Inflammatory macrophage treated with lipopolysaccharide for 1 hour (primary cell): Measurements from ENCODE around the gene CACNG1.

Source experiments
- DNase-seq, 2 donors: peaks; one replicate each; pipeline ENCODE4 v3.0.0-alpha.2; 2020 to 2022

CACNG1 gene, protein sequence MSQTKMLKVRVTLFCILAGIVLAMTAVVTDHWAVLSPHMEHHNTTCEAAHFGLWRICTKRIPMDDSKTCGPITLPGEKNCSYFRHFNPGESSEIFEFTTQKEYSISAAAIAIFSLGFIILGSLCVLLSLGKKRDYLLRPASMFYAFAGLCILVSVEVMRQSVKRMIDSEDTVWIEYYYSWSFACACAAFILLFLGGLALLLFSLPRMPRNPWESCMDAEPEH

DNA sequence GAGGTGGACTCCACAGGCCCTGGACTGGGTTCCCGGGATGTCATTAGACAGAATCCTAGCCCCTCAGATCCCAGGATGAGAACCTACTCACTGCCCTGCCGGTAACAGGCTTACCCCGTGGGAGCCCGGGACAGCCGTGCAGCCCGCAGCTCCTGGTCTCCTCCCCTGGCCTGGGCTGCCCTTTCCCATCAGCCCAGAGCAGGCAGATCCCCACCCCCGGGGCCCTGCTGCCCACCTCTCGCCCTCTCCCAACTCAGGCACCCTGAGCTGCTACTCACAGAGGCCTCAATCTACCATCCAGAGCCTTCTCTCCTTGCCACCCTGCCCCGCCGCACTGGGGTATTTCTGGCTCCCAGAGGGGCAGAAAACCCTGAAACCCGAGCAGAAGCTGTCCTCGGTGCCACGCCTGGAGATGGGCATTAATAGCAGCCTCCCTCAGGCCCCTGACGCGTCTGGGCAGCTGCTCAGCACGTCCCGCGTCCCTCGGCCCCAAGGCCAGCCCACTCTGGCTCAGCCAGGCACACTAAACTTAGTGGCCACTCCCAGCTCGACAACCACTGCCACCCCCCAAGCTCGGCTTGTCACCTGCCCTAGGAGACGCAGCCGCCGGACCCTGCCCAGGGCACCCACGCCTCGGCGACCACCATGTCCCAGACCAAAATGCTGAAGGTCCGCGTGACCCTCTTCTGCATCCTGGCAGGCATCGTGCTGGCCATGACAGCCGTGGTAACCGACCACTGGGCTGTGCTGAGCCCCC is at the start of gene CACNG1:
CACNG1 (plus strand) TSS at position 539 of the 757 bp plus-strand sequence; CDS start at position 646, 107 bp downstream.
- no peak for DNase-seq

DNA sequence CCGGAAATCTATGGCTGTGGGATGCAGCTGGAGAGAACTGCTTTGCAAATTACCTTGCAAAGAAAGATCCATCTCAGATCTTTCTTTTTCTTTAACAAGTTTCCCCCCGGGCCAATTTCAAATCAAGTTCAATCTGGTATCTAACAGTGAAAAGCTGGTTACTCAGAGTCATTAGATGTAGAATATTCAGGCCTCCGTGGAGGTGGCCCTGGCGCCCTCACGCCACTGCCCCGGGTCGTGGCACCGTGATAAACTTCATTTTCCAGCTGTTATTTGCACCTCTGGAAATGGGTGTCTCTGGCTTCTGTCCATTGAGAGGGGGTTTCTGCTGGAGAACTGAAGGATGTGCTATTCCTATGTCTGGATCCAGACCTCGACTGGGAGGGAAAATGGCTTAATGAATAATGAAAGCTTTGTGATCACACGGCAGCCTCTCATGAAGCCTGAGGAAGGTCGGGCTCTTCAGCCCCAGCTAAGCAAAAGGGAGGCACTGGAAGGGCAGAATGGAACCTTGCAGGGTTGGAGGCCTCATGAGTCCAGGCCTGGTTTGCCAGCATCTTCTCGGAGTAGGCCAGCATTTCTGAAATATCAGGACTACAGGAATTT is 49.3 kb upstream of the CACNG1 start:
- DNase-seq = no peak

DNA sequence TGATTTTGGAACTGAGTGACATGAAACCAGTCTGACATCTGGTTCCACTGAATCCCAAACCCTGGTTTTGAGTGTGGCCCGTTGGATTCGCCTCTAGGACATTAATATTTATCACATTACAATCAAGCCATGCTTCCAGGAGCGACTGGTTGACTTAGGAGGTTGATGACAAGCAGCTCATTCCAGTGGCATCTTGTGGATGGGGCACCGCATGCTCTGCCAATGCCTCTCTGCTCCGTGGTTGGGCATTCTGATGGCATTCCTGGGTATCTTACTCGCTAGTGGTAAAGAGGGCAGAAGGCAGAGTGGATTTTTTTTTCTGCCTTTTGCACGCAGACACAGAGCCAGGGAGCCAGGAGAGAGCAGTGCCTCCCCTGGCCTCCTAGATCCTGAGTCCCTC is 48.4 kb upstream of the CACNG1 start:
- DNase-seq = no peak

DNA sequence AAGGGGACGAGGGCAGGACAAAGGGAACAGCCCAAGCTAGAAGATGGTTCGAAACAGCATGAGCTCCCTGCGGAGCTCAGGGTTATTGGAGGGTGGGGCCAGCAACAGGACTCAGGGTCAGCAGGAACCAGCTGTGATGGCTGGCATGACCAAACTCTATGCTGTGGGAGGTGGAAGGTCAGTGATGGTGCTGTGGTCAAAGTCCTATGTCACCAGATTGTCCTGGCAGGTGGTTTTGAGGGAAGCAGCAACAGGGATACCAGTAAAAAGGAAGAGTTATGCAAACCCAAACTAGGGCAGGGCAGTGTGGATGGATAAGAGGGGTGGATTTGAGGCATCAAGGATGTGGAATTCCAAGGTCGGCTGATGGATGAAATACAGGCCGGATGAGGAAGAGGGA is 47.4 kb upstream of the CACNG1 start:
- no peak for DNase-seq

DNA sequence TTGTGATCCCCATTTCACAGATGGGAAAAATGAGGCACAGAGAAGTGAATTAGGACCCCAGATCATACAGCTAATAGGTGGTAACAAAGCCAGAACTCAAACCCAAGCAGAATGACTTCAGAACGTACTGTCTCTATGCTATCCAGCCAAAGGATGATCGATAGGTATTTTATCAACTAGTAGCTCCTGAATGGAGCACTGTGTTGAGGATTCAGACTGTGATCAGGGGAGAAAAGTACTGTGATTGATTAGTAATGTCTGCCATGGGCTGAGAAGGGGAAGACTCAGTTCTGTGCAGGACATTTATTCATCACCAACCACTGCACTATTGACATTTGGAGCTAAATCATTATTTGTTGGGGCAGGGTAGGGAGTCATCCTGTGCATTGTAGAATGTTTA is 41.1 kb upstream of the CACNG1 start:
- DNase-seq = no peak

DNA sequence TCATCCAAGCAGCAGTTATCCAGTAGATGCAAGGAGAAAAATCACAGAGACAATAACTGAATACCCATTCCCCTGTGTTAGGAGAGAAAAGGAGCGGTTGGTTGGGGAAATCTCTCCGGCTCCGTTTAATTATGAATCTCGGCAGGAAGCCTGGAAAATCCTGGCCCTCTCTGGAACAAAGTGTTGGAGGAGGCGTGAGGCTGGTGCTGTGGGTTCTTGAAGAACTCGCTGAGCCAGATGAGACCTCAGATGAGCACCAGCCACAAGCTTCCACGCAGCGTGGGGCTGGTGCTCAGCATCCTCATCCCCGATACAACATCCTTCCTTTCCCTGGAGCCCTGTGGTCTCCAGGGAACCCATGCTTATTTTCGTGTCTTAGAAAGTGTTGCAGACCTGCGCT is 40.2 kb upstream of the CACNG1 start:
- DNase-seq = no peak

DNA sequence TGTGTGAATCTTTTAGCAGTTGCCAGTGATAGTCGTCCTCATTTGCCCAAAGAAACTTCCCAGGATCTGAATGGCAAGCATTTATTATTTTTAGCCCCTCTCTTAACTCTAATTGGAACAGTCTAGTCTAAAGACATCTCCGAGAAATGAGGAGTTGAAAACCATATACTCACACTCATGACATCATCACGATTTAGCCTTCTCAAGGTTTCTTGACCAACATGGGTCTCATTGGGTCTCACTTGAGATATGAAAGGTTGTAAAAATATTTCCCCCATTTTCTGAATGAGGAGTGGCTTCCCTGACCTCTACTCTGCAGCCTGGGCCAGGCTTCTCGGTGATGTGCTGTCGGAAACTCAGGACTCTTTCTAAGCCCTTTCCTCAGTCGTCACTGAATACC is 37.1 kb upstream of the CACNG1 start:
- DNase-seq = no peak

DNA sequence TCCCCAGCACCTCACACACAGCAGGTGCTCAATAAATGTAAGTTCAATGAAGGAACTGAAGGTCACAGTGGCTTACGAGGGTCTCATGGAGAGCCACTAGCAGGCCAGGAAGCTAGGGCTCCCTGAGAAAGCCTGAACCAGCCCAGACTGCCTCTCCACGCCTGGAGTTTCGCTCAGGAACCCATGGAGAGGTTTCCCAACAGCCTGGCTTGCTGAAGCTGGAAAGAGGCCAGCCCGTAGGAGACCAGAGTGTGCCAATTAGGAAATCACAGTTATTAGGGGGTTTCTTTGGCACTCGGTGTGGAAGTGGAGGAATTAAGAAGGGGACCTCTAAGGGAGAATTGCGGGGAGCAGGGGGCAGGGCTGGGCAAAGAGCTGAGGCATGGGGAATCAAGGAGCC is 36.3 kb upstream of the CACNG1 start:
- DNase-seq = no peak

DNA sequence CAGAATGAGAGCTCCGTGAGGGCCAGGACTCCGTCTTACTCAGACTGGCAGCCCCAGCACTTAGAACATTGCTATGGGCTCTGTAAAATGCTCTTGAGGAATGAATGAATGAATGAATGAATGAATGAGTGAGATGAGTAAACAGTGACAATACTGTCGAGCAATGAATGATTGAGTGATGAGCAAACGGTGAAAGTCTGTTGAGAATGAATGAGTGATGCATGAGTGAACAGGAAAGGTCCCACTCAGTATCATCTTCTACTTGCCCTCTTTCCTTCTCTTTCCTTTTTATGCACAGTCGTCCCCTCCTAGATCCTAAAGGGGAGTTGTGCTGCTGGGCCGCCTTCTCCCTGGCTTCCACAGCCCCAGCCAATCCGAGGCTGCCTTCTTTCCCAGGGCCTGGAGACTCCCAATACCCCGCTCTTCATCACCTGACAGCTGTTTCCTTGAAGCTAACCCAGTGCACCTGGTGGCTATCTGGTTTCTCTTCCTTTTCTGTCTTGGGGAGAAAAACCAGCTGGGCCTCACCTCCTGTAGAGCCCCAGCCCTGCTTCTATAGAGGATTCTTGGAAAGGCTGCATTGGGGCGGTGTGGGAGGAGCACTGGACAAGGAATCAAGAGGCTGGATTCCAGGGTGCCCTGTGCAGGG is 32.7 kb upstream of the CACNG1 start:
- DNase-seq = no peak

DNA sequence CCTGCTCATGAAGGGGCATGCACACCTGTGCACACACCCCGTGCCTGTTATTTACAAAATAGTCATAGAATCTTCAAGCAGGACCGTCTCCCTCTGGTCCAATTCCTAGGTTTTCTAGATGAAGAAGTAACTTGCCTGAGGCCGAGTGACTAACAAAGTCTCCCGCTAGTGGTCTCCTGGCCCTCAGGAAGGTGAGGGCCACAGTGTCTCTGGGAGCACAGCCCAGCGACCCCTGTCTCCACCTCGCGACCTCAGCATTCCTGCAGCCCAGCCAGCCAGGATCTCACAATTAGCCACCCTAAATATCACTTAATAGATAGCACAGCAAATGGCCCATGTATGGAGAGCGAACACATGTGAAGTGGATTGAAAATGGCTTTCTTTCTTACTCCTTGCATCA is 30.5 kb upstream of the CACNG1 start:
- no peak for DNase-seq

DNA sequence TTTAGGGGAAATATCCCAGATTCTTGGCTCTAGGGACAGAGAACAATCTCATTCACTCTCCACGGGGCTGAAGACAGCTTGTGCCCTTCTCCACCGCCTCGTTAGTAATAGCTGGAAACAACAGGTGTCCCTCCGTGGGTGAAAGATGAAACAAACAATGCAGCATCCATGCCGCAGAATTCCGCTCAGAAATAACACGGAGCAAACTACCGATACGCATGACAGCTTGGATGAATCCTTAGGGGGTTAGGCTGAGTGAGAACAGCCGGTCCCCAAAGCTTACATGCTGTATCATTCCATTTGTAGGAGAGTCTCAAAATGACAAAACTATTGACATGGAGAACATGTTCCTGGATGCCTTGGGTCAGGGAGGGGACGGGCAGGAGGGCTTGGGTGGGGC is 29.4 kb upstream of the CACNG1 start:
- no peak for DNase-seq

DNA sequence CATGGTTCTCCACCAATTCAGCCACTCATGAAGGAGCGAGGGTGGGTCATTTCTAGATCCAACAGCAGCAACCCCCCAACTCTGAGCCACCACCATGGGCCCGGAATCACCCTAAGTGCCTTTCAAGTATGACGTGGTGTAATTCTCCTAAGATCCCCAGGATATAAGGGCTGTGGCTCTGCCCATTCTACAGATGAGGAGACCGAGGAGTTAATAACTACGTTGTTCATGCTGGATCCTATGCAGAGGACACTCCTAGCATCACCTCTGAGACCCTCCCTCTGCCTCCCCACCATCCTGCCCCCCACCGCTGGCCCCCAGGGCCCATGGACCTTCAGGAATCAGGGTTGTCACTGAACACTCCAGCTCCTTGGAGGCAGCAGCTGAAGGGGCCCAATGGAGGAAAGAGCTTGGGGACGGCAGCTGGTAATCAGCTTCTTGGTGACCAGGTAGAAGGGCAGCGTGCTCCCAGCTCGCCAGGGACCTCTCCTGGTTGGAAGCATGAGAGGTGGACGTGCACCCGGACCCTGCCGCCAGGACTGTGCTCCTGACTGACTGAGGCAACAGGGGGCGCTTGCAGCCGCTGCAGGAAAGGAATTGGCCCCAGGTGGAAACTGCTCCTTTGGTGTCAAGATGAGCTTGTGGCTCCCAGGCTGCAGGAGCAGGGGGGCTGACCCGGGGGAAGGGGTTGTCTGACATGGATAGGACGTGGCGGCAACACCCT is 28.2 kb upstream of the CACNG1 start:
- DNase-seq = no peak

DNA sequence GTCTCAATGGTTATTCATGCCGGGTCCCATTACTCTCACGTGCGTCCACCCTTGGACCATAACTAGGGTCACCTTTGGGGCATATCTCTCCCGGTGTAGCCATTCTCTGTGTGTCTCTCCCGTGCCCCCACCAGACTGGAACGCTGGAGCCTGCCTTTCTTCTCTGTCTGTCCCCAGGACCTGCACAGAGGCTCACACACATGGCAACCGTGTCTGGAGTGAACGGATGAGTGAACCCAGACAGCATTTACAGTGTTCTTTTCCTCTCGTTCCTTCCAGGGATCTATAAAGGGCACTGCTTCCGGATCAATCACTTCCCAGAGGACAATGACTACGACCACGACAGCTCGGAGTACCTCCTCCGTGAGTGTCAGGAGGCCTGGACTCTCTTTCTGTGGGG is 26.4 kb upstream of the CACNG1 start:
- DNase-seq = no peak

DNA sequence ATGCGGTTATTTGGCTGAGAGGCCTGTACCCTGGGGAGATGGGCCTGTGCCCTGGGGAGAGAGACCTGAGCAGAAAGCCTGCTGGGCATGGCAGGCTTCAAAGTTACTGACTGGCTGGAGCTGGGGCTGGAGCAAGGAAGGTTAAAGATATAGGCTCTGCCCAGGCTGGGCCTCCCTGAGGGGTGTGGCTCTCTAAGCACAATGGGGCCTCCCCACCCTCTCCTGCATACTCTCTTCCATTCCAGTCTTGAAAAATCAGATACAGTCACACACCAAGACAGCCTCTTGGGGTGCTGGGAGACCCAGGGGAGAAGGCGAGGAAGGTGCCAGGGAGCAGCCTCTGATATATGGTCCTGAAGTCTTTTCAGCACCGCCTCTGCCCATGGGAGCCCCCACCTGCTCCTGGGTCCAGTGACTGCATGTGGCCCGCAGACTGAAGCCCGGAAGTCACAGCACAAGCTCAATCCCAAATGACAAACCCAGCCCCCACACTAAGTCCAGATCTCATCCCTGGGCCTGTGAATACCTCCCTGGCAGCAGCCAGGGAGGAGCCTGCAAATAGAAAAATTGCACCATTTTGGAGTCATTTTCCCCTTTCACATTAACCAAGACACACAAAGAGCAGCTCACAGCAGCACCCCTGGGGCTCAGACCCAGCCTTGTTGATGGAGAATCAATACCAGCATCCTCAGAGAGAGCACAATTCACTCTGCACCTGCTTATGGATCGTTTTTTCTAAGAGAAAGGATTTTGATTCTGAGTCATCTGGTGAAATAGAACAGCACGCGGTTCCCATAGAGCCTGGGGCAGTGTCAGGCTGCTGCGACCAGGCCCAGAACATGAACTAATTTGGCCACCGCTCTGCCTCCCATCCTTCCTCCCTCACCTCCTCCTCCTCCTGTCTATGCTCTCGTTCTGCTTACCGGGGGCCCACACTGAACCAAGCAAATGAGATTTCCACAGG is 25.6 kb upstream of the CACNG1 start:
- DNase-seq = no peak

DNA sequence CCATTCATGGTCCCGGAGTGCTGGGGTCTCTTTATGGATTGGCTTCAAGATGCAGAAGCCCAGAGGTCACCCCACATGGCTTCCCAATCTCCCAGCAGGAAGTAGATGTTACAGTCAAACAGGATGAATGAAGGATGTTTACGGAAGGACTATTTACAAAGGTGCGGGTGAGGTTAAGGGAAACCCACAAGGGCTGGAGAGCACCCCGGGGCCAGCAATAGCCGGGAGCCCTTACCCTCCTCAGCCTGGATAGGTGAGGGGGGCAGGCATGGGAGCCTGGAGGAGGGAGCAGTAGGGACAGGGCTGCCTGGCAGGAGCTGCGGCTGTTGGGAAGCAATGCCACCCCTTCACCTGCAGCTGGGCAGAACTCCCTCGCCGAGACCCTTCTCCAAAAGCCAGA is 24.5 kb upstream of the CACNG1 start:
- no peak for DNase-seq

DNA sequence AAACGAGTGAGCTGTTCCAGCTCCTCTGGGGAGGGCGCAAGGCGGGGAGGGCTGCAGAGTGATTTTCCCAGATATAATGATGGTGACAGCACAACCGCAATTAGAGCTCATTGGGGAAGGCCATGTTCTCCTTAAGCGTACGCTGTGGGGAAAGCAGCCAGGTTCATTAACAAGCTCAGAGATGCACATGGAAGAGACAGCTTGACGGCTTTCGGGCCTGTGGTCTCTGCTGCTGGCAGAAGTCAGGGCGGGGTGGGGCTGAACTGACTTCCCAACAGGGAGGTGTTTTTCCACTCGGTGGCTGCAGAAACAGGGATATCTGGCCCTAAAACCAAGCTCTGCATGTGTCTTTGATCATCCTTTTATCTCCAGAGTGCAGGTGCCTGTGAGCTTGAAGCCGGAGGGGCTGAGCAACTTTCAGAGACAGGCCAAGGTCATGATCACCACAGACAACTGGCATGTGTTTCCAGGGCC is 24.0 kb upstream of the CACNG1 start:
- DNase-seq = no peak

DNA sequence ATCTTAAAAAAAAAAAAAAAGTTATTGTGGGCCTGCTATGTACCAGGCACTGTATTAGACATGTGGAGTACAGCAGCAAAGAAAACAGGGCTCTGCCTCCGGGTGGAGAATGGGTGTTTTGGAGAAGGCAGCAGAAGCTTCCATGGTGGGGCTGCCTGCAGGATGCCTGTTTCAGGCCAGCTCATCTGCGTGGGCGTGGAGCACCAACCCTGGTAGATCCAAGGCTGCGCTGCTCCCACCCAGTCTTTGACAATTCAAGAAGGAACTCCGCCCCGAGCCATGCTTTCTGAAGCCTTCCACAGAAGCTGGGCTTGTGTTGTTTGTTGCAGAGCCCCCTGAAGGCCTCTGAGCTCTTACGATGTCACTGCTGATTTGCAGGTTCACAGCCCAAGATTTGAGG is 23.2 kb upstream of the CACNG1 start:
- no peak for DNase-seq

DNA sequence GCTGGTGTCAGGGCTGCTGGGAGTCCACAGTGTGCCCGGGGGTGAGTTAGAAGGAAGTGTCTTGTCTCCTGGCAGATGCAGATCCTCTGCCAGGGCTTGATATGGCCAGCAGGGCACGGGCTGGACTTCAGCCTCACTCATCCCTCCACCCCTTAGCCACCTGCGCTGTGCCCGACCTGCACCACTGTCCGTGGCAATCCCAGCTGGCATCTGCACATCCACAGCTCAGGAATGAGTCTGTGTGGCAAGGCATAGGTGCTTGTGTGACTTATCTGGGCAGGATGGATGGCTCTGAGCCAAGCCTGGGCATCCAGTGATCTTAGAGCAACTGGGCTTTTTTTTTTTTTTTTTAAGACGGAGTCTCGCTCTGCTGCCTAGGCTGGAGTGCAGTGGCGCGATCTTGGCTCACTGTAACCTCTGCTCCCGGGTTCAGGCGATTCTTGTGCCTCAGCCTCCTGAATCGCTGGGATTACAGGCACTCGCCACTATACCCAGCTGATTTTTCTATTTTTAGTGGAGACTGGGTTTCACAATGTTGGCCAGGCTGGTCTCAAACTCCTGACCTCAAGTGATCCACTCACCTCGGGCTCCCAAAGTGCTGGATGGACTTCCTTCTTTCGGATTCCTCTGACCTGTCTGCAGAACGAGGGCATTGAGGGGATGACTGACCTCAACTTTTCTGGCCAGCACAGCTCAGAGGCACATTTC is 22.5 kb upstream of the CACNG1 start:
- DNase-seq = no peak

DNA sequence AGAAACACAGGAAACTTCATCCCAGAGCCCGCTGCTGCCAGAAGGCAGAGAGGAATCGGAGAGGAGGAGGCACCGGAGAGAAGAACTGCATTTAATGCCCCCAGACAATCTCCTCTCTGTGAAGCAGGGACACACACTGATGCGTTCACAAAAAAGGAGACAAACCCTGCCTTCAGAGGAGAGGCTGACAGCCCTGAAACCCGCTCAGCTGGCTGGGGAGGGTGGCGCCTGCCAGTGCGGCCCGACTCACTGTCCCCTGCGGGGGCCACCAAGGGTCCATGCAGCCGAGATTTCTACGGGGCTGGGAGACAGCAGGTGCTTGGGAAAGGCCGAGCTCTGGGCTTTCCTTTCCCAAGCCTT is 21.9 kb upstream of the CACNG1 start:
- DNase-seq = no peak

DNA sequence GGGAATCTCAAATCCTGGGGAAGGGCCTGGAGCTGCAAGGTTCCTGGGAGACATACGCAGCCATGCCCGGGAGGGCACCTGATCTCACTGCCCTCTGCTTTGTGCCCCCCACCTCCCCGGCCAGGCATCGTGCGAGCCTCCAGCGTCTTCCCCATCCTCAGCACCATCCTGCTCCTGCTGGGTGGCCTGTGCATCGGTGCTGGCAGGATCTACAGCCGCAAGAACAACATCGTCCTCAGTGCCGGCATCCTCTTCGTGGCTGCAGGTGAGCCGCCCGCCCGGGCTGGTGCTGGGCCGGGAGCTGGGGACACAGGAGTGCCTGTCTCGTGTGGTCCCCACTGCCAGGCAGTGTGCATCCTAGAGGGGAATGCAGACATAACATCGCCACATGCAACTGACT is 19.6 kb upstream of the CACNG1 start:
- DNase-seq = no peak

DNA sequence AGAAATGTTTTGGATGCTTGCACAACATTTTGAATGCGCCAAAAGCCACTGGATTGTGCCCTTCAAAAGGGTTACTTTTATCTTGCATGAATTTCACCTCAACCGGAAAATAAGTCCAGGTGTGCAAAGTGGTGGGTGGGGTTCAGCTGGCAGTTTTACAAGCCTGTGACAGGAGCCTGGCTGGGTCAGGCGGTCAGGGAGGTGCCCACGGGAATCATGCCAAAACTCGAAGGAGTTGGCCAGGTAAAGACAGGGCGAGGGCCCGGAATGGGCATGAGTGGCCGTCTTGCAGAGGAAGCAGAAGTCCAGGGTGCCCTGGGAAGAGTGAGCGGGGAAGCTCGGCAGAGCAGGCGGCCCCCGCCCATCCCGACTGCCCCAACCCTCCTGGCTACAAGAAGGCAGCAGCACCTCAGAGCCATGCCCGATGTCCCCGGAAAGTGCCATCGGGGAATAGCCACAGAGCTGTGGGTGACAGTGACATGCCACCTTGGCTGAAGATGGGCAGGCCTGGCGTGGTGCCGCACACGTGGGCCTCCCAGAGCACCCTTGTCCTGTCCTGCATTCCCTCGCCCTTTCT is 19.1 kb upstream of the CACNG1 start:
- no peak for DNase-seq
